GM12872 (cell line): ENCODE measurements around the gene RPLP2.
A peak's percentile ranks its signal among the peaks of the same experiment; 100 is the strongest.

Source experiments
- TF ChIP-seq, protein P1 (sequence below): IDR thresholded peaks from 3 replicates; pipeline ENCODE4 v1.5.1; 2011; ENCODE audit warnings: low read depth, mild to moderate bottlenecking, low read length, moderate library complexity; ENCODE audit not compliant: insufficient read depth

RPLP2 gene

DNA sequence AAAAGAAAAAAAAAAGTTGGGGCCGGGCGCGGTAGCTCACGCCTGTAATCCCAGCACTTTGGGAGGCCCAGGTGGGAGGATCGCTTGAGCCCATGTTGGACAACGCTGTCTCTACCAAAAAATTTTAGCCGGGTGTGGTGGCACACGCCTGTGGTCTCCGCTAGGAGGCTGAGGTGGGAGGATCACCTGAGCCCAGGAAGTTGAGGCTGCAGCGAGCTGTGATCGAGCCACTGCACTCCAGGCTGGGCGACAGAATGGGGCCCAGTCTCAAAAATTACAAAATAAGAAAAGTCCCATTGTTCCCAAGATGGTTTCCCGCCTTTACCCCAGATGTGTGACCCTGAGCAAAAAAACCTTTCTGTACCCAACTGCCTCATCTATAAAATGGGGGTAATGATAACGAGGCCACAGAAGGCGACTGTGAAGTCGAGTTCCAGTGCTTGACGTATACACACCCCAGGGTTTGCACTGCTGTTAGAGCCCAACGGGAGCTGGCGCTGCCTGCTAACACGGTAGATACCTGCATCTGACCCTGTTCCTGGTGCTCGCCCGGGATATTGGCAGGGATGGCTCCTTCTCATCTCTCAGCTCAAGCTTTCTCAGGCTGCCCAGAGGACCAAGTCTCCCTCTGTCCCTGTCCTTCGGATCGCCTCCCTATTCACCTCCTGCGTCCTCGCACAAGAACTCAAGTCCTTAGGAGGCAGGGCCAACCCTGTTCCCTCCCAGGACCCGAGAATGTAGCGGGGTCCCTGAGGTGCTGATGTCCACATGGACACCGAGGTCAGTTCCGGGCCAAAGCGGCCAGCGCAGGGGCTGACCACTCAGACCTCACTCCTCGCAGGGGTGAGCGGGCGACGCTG, 1.1 kb upstream of the RPLP2 start:
- TF ChIP-seq, protein P1, sequence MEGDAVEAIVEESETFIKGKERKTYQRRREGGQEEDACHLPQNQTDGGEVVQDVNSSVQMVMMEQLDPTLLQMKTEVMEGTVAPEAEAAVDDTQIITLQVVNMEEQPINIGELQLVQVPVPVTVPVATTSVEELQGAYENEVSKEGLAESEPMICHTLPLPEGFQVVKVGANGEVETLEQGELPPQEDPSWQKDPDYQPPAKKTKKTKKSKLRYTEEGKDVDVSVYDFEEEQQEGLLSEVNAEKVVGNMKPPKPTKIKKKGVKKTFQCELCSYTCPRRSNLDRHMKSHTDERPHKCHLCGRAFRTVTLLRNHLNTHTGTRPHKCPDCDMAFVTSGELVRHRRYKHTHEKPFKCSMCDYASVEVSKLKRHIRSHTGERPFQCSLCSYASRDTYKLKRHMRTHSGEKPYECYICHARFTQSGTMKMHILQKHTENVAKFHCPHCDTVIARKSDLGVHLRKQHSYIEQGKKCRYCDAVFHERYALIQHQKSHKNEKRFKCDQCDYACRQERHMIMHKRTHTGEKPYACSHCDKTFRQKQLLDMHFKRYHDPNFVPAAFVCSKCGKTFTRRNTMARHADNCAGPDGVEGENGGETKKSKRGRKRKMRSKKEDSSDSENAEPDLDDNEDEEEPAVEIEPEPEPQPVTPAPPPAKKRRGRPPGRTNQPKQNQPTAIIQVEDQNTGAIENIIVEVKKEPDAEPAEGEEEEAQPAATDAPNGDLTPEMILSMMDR: peak; percentile 31; the same call in 2 of the 3 replicates

DNA sequence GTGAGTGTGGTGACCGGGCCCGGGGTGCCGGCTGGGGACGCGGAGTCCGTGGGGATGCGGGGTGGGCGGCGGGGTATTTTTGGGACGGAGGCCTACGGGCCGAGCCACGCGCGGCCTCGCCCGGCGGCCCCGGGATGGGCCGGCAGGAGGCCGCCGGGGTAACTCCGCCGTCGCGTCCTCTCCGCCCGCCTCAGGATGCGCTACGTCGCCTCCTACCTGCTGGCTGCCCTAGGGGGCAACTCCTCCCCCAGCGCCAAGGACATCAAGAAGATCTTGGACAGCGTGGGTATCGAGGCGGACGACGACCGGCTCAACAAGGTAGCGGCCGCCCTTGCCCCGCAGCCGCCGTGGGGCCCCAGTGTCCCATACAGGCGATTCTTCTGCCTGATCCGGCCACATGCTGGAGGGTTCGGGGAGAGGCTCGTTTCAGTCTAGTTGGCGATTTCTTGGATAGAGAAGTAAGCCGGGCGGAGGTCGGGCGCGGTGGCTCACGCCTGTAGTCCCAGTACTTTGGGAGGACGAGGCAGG, 337 bp downstream of the RPLP2 start:
- TF ChIP-seq, protein P1: no peak

DNA sequence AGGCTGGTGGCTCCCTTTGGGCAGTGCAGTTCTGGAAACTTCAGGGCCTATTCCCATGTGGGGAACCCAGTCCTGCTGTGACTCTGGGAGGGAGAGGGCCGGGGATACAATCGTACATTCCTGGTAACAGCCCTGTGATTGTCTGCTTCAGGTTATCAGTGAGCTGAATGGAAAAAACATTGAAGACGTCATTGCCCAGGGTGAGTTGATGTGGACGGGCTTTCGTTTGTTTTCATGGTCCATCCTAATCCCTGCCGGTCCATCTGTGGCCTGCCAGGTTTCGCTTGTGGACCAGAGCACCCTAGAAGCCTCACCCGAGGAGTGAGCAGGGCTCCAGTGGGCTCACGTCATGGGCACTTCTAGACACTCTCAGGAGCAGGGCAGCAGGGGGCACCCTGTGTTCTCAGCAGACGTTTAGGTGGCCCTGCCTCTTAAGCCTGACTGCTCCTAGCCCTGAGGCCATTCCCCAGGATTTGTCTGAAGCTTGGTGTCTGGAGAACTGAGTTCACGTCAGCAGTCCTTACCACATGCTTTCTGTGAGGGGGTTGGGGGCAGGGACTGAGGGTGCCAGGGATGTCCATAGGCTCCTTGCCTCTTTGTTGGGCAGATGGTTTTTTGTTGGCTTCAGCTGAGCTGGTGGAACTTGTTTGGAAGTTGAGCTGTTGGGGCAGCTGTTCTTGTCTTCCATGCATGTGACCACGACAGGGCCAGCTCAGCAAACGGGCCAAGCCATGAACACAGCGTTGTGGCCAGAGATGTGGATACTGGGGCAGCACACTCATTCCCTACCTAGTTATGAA, 1.9 kb downstream of the RPLP2 start:
- TF ChIP-seq, protein P1: 0 out of 3 replicates have a peak, but pooled peaks have one; percentile 14

DNA sequence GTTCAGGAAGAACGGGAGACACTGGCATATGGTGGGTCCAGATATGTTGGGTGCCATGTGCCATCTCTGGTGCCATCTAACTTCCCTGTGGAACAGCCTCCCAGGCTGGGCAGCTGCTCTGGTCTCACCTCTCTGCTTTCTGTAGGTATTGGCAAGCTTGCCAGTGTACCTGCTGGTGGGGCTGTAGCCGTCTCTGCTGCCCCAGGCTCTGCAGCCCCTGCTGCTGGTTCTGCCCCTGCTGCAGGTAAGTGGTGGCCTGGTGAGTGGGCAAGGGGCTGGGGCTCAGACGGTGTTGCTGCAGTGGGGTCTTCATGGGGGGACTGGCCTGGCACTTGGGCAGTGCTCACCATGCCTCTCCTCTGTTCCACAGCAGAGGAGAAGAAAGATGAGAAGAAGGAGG, 2.6 kb downstream of the RPLP2 start:
- TF ChIP-seq, protein P1: no peak

DNA sequence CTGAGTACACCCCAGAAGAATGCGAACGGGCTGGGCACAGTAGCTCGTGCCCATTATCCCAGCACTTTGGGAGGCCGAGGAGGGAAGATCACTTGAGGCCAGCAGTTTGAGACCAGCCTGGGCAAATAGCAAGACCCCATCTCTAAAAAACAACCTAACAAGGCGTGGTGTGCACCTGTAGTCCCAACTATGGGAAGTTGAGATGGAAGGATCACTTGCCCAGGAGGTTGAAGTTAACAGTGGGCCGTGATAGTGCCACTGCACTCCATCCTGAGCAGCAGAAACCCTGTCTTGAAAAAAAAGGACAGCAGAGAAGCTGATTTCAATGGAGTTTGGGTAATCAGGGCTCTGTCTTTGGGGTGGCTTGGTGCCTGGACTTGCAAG, 3.3 kb downstream of the RPLP2 start:
- TF ChIP-seq, protein P1: no peak

DNA sequence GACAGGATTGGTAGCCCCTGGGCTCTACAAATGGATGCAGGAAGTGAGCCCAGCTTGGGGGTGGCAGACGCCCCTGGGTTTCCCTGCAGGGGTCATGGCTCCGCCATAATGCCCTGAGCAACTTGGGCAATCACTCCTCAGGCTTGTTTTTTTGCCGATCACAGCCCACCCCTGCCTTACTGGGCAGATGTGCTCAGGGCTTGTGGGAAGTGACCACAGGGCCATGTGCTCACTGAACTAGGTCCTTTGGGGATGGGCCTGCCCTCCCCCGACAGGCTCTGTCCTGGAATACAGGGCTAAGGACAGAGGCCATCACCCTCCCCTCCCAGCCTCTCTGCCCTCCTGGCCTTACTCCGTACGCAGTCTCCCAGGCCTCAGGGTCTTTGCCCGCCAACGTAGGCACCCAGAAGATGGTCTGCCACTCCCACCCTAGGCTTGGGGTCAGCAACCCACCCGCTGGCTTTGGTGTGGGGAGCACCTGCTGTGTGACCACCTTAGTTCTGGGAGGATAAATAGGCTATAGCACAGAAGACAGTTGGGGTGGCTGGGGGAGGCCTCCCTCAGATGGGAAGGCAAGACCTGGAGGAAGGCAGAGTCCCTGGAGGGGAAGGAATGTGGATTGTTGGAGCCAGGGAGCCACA, 3.8 kb downstream of the RPLP2 start:
- TF ChIP-seq, protein P1: no peak

DNA sequence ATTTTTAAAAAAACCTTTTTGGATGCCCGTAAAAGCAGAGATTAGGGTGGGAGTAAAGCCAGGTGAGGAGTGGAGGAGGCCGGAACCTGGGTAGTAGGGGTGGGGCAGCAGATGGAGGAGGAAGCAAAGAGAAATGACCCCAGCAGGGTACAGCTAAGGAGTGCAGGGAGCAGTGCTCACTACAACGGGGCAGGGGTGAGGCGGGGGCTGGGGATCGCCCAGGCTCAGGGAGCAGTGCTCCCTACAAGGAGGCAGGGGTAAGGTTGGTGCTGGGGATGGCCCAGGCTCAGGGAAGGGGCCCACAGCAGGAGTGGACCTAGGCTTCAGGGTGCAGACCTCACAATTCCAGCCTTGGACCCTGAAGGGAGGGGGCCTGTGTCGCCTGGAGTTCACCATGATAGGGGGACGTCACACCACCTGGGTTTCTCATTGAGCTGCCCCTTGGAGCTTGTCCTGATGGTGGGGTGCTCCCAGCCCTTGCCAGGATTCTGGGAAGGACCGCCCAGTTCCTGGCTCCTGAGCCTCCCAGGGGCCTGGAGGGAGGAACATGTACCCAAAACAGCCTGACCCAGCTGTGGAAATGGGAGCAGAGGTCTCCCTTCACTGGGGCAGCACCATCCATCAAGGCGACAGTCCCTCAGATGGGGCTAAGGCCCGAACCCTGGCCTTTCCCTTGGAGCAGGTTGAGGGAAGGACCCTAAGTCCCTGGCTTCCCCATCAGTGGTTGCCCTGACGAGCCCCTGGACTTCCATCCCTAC, 6.1 kb downstream of the RPLP2 start:
- TF ChIP-seq, protein P1: no peak
